G401.6 (cell line): ENCODE results near the gene SPATA3.
"Not testable (repeated sequence)": the region's sequence is repeated elsewhere in the genome, so short reads cannot be mapped to it uniquely, and the experiment has no call there.

Source experiments
- FAIRE-seq: peaks from 2 replicates; lab custom pipeline; 2012; peaks lifted over from hg19 to GRCh38; lab: Jason Lieb, UNC

SPATA3 gene

DNA sequence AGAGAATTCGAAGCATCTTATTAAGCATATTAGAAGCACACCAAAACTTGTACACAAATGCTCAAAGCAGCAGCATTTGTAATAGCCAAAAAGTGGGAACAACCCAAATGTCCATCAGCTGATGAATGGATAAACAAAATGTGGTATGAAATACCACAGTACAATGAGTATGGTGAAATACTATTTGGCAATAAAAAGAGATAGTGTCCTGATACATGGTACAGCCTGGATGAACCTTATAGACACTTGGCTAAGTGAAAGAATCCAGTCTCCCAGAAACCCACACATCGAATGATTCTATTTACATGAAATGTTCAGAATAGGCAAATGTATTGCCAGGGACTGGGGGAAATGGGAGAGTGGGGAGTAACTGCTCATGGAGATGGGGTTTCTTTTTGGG, 3.0 kb downstream of the SPATA3 start:
- FAIRE-seq, result no peak

DNA sequence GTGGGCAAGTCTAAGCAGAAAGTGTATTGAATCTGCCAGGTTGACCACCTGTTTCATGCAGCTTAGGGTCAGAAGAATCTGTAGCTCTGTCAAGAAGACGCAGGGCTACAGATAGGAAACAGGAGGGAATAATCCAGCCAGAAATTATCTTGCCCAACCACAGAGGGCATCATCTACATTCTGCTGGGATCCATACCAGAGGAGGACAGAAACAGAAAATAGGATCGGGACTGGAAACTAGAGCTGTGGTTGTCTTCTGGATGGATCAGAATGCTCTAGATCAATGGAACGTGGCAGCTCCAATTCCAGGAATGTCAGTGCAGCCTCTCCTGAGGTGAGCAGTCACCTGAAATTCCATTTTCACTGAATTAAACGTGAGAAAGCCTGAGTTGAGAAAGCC, 3.6 kb downstream of the SPATA3 start:
- no peak for FAIRE-seq

- FAIRE-seq, result no peak
Observed at GRCh38 chr2:231000211-231000904, 4.4 kb downstream of the SPATA3 start.

DNA sequence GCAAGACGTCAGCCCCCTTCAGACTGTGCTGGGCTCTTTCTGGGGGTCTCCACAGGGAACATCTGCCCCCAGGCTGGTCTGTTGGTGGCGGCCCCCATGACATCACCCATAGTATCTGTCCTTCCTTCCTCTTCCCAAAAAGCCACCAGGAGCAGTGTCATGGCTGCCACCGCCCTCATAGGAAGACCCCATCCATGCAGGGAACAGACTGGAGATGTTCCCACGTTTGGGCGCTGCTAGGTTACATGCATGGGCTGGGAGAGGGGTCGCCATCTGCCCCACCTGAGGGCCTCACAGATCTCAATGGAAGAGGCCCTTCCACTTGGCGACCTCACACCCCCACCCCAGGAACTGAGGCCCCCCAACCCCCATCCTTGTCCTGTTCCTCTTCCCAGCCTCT, 5.1 kb downstream of the SPATA3 start:
- no peak for FAIRE-seq

GRCh38 chr2:231001921-231002320, 6.0 kb downstream of the SPATA3 start:
- no peak for FAIRE-seq

GRCh38 chr2:231002641-231003040, 6.7 kb downstream of the SPATA3 start:
- no peak for FAIRE-seq

- FAIRE-seq, result no peak
Observed at GRCh38 chr2:231003186-231003585, 7.3 kb downstream of the SPATA3 start.

DNA sequence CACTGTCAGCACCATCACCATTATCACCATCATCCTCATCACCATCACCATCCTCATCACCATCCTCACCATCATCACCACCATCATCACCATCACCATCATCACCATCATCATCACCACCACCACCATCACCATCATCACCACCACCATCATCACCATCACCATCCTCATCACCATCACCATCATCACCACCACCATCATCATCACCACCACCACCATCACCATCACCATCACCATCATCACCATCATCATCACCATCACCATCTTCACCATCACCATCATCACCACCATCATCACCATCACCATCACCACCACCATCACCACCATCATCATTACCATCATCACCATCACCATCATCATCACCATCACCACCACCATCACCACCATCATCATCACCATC, 9.0 kb downstream of the SPATA3 start:
- FAIRE-seq, result not testable (repeated sequence)

- FAIRE-seq, result no peak
Observed at GRCh38 chr2:231007286-231008098, 11.6 kb downstream of the SPATA3 start.

DNA sequence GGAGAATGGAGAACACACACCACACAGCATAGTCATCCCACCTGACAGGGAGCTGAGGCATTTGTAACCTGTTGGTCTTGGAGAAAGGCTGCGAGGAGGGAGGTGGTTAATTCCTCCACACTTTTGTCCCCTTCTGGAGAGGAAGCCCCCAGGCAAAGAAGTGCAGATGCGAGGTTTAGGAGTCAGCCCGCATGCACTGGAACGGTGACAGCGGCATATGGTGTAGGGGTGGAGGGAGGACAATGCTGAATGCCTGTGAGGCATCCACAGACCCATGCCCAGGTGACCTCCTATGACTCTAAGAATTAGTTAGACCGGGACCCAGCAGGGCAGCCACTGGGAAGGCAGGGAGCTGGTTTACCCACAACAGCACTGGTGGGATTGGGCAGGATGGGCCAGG, 12.2 kb downstream of the SPATA3 start:
- FAIRE-seq, result no peak

DNA sequence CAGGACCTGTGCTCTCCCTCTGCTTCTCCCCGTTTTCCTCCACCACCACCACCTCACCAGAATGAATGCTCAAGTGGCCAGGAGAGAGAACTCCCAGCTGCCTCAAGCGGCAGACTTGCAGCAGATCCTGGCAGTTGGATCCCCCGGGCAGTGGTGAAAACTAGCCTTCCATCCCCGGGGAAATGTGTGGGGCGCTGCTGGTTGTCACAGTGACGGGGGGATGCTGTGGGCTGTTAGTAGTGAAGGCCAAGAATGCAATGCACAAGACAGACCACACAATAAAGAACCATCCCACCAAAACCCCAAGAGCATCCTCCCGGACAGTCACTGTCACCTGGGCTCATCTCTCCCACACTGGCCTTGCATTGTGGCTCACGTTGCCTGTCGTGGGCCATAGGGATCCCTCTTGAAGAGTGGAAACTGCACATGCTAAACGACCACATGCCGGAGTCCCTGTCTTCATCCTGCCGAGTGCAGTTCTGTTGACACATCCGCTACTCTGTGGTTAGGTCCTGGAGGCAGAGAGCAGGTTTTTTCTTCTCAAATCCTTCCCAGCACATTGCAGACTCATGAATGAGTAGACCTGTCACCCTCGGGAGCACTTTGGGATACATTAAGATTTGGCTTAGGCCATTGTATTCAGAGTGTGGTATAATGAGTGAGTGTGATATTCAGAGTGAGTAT, 13.5 kb downstream of the SPATA3 start:
- FAIRE-seq, result no peak

DNA sequence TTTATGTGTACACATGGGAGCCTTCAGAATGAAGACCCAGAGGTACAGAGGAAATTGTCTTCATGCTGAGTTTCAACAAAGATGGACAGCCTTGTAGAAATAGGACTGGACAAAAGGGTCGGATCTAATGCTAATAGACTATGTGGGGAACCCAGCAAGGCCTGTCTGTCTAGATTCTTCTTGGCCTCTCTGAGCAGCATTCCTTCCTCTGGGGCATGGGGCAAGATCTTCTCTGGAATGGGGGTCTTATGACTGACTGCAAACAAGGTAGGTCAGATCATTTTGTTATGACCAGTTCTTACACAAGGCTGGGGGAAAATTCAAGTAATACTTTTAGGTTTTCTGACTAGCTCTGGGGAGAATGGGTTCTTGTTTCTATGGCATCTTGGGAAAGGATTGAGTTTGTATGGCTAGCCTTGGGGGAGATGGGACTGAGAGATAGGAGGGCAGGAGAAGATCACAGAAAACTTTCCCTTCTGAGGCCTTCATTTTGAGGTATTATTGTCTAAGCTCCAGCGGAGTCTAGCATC, 14.3 kb downstream of the SPATA3 start:
- FAIRE-seq, result no peak

DNA sequence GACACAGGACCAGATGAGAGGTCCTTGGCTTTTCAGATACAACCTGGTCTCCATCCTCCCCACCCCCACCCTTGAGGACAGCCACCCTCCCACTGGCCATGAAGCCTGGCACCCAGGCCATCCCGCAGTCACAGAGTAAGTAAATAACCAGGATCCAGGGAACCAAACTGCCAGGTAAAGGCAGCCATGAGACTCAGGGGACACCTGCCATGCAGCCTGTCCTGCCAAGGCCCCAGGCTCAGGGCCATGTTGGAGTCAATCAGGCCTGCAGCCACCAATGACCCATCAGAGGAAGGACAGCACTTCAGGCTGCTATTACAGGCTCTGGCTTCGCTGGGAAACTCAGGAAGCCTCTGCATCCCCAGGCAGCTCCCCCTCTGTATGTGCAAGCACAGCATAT, 15.6 kb downstream of the SPATA3 start:
- no peak for FAIRE-seq

GRCh38 chr2:231012463-231012862, 16.5 kb downstream of the SPATA3 start:
- no peak for FAIRE-seq

DNA sequence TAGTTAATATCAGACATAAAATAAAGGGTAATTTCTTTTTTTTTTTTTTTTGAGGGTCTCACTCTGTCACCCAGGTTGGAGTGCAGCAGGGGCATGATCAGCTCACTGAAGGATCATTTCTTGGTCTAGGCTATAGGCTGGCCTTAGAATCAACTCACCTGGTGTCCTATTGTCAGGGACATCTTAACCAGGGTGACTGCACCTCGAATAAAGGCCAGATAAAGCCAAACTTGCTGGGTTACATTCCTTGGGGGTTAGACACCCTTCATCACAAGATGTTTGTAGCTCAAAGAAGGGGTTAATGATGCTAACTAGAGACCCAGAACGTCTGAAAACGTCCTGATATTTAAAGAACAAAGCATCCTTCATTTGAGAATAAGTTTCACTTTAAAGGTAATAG, 17.9 kb downstream of the SPATA3 start:
- no peak for FAIRE-seq

DNA sequence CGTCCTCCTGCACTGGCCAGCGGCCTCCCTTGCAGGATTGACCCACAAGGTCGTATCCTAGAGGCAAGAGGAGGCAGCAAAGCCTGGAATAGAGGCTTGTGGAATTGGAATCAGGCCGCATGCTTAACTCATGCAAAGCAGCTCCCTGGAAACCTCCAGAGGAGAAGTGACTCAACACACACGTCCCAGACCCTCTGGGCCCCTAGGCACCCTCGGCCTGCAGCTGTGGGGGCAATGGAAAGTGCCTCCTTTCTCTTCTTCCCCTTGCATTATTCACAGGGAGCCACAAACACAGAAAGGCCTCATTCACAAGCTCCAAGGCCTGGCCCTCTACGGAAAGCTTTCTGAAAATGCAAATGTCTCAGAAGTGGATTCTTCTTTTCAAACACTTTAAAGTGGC, 19.6 kb downstream of the SPATA3 start:
- FAIRE-seq, result no peak

GRCh38 chr2:231015926-231016325, 20.0 kb downstream of the SPATA3 start:
- no peak for FAIRE-seq

DNA sequence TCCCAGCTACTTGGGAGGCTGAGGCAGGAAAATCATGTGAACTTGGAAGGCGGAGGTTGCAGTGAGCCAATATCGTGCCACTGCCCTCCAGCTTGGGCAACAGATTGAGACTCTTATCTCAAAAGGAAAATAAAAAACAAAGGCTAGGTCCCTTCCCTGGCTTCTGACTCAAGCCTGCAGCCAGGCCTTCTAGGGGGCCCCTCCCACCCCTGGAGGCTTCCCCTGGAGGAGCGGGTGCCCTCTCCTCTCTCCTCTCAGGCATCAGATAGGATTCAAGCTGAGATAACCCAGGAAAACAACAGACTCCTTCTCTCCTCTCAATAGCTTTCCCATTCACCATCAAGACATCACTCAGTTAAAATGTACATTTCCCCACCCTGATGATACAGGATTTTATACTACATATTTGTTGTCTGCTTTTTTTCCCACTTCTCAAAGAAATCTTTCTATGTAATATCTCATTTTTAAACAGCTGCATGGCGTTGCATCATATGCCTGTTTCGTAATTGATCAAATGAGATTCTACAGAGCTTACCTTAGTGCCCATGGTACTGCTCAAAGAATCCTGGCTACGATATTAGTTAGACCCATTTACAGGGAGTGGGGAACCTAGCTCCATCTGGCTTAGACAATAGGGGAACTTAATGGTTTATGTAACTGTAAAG, 20.8 kb downstream of the SPATA3 start:
- no peak for FAIRE-seq

GRCh38 chr2:231017231-231017598, 21.3 kb downstream of the SPATA3 start:
- FAIRE-seq, result no peak

DNA sequence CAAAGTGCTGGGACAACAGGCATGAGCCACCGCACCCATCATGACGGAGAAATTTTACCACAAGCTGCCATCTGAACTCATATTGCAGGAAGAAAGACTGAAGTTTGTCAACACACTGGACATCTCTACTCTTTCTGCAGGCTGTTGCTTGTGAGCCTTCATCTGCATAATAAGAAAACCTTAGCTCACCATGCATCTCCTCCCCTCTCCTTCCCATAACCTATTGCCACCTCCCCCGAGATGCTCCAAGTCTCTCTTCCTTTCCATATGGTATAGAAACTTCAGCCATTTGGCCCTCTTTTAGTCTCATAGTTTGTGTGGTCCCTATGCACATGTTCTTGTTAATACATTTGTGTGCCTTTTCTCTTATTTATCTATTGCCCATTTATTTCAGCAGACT, 22.3 kb downstream of the SPATA3 start:
- no peak for FAIRE-seq

GRCh38 chr2:231025059-231025458, 29.1 kb downstream of the SPATA3 start:
- not testable (repeated sequence) for FAIRE-seq

DNA sequence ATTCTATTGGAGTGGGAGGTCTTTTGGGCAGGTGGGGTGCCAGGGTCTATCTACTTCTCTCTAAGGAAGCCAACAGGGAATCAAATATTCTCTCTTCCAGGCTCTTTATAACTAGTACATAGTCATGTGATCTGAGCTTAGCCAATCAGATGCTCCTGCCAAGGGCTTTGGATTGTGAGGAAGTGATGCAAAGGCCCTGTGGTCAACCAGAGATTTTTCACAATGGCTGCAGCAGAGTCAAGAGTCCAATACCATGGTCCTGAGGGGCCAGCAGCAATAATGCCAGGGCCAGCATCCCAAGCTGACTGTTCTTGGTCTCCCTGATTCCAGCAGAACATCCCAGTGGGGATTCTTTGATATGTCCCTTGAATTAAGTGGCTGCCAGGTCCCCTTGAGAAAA, 33.0 kb downstream of the SPATA3 start:
- FAIRE-seq, result no peak

DNA sequence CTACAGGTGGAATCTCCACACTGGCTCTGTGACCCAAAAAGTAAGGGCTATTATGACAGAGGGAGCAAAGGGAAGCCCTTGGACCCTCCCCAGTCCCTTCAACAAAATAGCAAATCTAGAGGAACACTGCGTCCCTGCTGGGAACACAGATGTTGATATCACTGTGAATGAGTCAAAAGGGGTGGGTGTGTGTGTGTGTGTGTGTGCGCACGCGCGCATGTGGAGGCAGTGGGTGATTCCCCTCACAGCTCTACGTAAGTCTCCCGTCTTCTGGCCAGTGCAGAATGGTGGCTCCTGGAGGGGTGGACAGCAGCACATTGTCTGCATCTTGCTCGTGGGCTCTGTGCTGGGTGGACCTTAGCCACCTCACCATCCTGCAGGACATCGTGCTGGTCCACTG, 33.6 kb downstream of the SPATA3 start:
- no peak for FAIRE-seq
